Astrocyte of the cerebellum (primary cell): ENCODE data around the gene GALM.
"Not testable (repeated sequence)": the region's sequence is repeated elsewhere in the genome, so short reads cannot be mapped to it uniquely, and the experiment has no call there.

Experiments used
- DNase-seq: peaks from one replicate; pipeline ENCODE4 v3.0.0-alpha.2; 2011; ENCODE audit warnings: low read depth
- H3K4me3 ChIP-seq: 2 replicates; pipeline ENCODE4 v1.5.1; 2011; ENCODE audit warnings: mild to moderate bottlenecking, low read depth, low read length, moderate library complexity
- in situ Hi-C: cut with HindIII; loops from 2 replicates; pipeline ENCODE4 v1.10.0; 2017; ENCODE audit warnings: low sequenced_read_pairs
- TF ChIP-seq, protein P1 (sequence below): IDR thresholded peaks from 2 replicates; pipeline ENCODE4 v1.5.1; 2012; ENCODE audit warnings: low read length, low read depth, moderate library complexity, mild to moderate bottlenecking; ENCODE audit errors: missing control alignments

The GALM gene

DNA sequence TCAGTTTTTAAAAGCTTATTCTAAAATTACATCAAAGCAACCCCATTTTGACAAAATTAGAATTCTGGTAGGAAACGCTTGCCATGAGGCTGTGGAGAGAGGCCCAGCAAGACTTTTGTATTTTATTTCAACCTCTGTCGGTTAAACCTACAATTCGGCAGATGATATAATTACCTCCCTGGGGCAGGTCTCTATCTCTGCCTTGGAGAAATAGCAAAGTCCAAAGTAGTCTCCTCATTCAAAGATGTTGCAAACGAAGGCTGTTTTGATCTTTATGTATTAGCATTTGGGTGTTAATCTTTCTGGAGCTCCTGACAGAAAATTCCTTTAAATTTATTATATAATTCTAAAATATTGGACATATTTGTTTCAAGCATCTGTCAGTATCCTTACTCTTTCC, 35.6 kb downstream of the GALM start:
- no peak overlapping the region for H3K4me3 ChIP-seq
- in situ Hi-C loops: no loop called here
- TF ChIP-seq, protein P1, sequence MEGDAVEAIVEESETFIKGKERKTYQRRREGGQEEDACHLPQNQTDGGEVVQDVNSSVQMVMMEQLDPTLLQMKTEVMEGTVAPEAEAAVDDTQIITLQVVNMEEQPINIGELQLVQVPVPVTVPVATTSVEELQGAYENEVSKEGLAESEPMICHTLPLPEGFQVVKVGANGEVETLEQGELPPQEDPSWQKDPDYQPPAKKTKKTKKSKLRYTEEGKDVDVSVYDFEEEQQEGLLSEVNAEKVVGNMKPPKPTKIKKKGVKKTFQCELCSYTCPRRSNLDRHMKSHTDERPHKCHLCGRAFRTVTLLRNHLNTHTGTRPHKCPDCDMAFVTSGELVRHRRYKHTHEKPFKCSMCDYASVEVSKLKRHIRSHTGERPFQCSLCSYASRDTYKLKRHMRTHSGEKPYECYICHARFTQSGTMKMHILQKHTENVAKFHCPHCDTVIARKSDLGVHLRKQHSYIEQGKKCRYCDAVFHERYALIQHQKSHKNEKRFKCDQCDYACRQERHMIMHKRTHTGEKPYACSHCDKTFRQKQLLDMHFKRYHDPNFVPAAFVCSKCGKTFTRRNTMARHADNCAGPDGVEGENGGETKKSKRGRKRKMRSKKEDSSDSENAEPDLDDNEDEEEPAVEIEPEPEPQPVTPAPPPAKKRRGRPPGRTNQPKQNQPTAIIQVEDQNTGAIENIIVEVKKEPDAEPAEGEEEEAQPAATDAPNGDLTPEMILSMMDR: no peak
- DNase-seq: no peak

DNA sequence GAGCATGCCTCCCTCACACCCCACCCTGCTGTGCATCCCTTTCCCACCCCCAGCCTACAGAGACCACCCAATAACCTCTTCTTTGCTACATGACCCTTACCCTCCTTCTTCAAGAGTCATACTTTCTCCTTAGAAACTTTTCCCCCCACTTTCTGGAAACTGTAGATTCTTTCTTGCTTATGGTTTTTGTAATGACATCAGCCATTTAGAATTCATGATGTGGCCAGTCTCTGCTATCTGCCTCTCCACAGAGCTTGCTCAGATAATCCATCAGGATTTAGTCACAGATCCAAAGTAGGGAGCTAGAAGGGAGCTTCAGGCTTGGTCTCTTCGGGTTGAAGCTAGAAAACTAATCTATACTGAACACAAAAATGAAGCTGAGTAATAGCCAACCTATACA, 36.5 kb downstream of the GALM start:
- in situ Hi-C loops: no loop called here
- no peak overlapping the region for H3K4me3 ChIP-seq
- TF ChIP-seq, protein P1: no peak
- peak; percentile 68 for DNase-seq

DNA sequence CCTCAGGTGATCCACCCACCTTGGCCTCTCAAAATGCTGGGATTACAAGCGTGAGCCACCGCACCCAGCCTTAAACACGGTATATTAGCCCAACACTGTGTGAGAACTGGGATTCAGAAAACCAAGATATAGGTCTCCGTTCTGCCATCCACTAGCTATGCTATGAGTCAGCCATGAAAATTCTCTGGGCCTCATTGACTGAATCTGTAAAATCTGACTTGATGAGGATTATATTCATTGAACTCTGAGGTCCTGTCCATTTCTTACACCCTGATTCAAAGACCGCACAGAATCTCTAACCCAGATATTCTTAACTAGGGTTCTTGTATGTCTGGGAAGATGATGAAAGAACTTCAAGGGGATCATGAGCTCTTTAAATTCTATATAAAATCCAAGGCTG, 37.4 kb downstream of the GALM start:
- H3K4me3 ChIP-seq, in situ Hi-C loops, DNase-seq: not testable (repeated sequence)

DNA sequence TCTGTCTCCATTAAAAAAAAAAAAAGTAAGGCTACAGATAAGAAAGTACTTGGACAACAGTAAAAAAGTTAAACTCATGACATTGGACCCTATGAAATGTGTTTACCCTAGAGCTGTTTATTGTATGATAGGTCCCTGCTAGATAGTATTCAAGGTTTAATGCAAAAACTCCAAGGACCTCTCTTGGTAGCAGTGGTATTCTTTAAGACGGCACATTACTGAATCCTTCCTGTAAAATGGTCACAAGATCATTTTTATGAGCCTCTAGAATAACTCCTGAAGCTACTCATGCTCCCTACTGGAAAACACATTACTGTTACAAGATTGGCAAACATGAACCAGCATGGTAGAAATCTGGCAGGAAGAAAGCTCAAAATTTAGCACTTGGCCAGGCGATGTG, 38.8 kb downstream of the GALM start:
- no peak overlapping the region for H3K4me3 ChIP-seq
- in situ Hi-C loops: no loop called here
- TF ChIP-seq, protein P1: no peak
- DNase-seq: no peak

DNA sequence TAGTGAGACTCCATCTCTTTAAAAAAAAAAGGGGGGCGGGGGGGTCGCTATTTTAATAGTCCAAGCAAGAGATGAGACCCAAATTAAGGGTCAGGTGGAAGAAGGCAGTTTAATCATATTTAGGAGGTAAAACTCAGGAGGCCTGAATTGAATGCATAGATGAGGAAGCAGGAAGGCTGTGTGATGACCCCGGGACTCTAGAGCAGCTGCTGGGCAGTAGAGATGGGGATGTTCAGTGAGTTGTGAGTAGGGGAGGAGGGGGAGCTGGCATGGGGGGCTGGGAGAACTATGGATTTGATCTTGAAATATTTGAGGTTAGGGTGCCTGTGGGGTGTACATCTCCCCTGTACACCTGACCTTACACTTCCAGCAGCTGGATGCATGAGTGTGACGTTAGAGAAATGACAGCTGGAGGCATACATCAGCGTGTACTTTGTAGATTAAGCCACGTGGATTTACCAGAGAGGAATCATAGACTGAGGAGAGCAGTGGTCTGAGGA, 41.0 kb downstream of the GALM start:
- in situ Hi-C loops: no loop called here
- DNase-seq: no peak
- no peak overlapping the region for H3K4me3 ChIP-seq
- TF ChIP-seq, protein P1: no peak

DNA sequence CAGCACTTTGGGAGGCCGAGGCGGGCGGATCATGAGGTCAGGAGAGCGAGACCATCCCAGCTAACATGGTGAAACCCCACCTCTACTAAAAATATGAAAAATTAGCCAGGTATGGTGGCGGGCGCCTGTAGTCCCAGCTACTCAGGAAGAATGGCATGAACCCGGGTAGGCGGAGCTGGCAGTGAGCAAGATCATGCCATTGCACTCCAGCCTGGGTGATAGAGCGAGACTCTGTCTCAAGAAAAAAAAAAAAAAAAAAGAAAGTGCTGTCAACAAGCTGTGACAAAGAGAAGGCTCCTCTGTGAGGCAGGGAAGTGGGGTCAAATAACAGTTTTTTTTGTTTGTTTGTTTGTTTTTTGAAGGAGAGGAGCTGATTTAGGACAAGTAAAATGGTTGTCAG, 42.6 kb downstream of the GALM start:
- H3K4me3 ChIP-seq, DNase-seq, in situ Hi-C loops: not testable (repeated sequence)

DNA sequence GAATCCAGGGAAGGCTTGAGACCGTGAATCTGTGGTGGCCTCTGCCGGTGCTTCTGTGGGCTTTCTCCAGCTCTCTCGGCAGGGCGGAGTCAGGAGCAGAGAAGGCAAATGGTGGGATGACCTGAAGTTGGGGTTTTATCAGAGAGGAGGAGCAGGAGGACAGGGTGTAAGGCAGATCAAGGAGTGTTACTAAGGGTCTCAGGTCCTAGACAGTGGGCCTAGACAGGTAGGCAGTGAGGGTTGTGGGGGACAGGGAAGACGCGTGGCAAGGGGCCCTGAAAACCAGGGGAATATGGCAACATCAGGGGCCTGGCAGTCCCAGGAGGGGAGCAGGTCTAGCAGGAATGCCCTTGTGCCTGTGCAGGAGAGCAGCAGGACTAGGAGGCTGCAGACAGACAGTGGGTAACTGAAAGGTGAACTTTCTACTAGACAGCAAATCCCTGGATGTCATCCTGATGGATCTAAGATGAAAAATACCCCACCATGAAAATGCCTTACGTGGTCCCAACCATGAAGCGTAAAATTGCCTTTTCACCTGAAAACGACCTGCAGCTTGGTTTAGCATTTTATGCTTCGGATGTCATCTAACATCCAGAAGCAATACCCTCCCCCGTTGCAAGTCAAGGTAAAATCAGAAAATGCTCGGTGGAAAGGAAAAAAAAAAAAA, 43.1 kb downstream of the GALM start:
- no peak overlapping the region for H3K4me3 ChIP-seq
- in situ Hi-C loops: no loop called here
- TF ChIP-seq, protein P1: no peak
- DNase-seq: no peak

DNA sequence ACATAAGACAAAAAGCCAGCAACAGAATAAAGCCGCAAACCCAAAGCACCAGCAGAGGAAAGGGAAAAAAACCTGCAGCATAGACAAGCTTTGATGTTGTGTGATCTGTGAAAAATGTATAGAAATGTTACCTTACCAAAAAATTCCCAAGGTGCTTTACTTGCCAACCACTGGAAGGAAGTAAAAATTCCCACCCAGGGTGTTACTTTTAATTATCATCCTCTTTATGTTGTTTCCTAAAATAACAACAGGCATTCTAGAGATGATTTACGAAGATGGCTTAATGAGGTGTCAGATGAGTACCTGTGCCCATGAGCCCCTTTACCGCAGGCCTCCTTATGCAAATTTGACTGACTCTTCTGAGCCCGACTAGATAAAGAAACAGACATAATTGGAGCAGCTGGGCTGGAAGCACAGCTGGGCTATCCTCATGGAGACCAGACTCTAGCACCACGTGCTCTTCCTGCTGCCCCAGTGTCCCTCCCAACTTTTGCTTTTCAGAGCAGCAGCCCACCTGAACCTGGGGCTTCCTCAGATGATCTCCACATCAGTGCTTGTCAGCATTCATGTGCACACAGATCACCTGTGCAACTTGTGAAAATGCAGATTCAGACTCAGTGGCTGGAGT, 43.8 kb downstream of the GALM start:
- no peak for DNase-seq
- TF ChIP-seq, protein P1: no peak
- in situ Hi-C loops: no loop called here
- no peak overlapping the region for H3K4me3 ChIP-seq
